ENCODE measurements around the gene KMT5B. TPM values are rescaled to one million over a fixed set of nuclear protein-coding genes. Genes with fewer than 3 reads are reported as not detected.

The KMT5B gene
- total RNA-seq, 2 donors from 2014 or later, result 34.3 to 39.0 TPM

DNA sequence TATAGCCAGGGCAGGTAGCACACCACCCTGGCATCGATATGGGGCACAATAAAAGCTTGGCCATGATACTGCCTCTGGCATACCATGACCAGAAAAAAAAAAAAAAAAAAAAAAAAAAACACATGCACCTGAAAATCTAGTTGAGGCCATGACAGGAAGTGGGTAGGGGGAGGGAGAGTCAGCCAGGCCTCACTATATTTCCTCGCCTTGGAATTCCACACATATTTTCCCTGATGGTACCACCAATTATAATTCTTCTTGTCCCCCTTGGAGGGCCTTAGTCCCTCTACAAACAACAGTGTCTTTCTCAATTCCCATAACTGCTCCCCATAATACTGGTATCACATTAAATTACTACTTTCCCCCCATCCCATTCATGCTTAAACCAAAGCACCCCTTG, 79.3 kb downstream of the KMT5B start:
- intact Hi-C loops (cut with DNase I), result loop anchor here in 1 of 2 donors (5.0 kb wide), 1 partner anchor 554 kb away; no protein-coding TSS in a partner anchor
- DNase-seq (ENCODE audit: low spot score), result no peak

DNA sequence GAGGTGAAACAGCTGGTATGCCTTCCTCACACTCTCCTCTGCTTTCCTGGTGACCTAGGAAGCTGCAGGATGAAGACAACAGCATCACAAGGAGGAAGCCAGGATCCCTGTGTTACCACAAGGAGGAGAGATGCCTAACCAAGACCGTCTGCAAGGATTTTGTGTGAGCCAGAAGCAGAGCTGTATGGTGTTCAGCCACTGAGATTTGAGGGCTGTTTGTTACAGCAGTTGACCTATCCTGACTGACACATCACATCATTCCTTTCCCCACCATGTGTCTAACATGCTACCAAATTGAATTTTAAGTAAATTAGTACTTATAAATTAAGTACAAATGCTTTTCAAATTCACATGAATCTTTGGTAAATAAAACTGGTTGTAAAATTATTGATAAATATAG, 83.0 kb downstream of the KMT5B start:
- intact Hi-C loops (cut with DNase I), result loop anchor here in 1 of 2 donors (5.0 kb wide), 1 partner anchor 557 kb away; no protein-coding TSS in a partner anchor
- no peak for DNase-seq (ENCODE audit: low spot score)

DNA sequence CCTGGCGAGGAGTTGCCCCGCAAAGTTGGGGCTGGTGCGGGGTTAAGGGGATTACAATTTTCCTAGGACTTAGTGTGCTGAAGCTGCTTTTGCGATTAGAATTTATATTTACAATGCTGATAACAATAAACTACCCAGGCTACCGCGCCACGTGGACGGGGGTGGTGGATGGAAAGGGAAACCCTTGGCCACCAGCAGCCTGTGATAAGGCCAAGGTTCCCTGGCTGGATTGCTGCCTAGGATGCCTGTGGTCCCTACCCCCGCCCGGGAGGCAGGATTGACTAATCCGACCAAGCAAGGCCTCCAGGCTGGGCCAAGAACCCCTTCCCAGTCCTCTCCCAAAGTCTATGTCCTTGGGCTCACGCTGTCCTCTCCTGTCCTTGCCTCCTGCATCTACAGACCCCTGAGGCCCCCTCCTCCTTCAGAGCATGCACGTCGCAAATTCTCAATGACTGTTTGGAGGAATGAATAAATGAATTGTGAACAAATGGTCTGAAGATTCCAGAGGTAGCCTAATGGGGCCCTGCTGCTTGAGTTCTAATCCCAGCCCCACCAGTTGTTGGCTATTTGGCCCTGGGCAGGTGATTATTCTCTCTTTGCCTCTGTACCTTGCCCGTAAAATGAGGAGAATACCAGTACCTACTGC, 84.3 kb downstream of the KMT5B start:
- intact Hi-C loops (cut with DNase I), result no loop called here
- no peak for DNase-seq (ENCODE audit: low spot score)

DNA sequence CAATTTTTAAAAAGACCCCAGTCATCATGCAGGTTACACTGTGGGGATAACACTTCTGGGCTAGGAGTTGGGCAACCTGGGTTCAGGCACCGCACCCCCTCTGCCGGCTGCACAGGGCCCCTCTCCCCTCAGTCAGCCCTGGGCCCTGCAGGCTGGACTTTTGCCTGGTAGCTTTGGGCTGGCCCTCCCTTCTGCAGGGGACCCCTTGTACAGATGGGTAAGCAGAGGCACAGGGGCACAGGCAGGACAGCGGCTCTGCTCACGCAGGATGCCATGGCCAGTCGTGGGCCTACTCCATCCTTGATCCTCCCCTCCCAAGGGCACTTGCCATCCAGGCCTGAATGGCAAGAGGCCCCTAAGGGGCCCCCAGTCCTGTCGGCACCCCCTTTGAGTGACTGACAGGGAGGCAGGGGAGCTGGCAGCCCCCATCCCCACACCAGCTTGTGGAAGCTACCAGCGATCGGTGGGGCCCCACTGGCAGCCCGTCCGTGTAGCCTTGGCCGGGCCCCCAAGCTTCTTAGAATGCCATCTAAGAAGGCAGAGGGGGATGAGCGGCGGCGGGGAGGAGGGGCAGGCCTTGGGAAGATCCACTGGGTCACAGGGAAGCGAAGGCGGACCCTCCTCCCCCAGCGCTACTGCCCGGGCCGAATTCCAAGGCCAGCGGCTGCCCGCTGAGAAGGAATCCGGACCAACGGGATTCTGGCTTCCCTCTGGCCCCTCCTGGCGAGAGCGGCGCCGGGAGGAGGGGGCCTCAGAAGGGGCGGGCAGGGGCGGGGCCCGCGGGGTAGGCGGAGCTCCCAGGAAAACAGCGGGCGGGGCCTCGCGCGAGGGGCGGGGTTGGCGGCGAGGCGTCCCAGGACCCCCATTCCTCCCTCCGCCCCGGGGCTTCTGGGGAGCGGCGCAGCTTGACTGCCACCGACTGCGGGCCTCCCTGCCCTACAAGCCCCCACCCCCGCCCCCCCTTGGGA, 85.1 kb downstream of the KMT5B start:
- DNase-seq (ENCODE audit: low spot score), result no peak
- intact Hi-C loops (cut with DNase I), result no loop called here

DNA sequence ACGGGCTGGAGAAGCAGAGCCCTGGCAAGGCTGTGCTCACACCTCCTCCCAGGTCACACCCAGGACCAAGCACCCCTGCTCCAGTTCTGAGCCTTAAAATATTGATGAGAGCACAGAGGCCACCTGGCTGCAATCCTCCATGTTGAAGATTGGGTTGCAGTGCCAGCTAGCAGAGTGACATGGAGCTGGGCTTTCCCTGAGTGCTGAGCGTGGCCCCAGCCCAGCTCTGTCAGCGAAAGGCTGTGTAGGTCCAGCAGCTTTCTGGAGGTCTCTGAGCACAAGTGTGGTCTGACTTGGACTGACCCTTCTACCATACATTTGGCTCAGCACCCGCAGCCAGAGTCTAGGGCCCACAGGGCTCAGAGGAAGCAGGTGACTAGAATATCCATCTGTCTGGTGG, 87.9 kb downstream of the KMT5B start:
- DNase-seq (ENCODE audit: low spot score), result peak; percentile 32
- intact Hi-C loops (cut with DNase I), result no loop called here

DNA sequence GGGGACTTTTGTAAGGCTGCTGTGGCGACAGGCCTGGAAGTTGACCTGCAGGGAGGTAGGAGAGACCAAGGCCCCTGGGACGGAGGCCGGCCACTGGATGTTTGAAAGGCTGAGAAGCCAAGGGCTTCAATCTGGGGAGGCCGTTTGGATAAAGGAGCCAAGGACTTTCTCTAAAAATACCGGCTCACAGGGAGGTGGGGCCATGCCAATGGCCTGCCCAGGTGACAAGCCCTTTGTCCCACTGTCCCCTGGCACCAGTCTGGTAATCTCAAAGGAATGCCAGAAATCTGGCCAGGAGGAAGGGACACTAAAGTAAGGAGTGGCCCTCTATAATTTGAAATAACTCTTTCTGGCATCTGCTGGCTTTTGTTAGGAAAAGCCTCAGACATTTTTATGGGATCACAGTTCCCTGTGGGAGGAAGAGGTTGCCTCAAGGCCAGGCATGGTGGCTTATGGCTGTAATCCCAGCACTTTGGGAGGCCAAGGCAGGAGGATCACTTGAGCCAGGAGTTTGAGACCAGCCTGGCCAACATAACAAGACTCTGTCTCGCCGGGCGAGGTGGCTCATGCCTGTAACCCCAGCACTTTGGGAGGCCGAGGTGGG, 90.1 kb downstream of the KMT5B start:
- intact Hi-C loops (cut with DNase I), result no loop called here
- peak; percentile 76 for DNase-seq (ENCODE audit: low spot score)

DNA sequence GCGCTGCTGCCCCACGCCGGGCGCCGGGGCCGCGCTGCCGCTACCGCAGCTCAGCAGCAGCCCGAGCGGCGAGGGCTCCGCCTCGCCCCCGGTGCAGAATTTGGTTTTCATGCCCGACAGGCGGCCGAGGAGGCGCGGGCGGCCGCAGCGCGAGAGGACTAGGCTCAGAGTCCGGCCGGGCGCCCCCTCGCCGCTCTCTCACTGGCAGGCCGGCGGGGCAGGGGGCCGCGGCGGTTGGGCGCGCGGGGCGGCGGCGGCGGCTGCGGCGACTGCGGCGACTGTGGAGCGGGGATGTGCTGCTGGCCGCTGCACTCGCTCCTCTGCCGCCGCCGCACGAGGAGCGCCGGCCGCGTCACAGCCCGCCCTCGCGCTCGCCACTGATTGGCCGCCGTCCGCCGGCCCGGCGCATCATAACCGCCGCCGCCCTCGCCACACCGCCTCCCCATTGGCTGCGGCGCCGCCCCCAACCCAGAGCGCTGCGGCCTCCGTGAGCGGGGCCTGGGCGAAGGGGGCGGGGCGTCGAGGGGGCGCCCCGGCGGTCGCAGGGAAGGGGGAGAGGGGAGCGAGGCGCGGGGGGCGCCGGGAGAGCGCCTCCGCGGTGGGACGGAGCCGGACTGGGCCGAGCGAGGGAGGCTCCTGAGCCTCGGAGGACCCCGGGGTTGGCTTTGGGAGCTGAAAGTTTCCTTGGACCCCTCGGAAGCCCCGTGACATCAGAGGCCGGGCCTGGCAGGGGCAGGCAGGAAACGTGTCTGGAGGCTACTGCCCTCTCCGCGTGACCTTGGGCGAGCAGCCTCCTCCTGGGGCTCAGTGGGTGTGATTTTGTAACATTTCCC, 91.8 kb downstream of the KMT5B start, which contains the start of gene CHKA:
CHKA (minus strand) TSS at position 322 of the 833 bp plus-strand sequence; CDS start at position 111, 211 bp downstream.
- DNase-seq (ENCODE audit: low spot score), result peak; percentile 97
- intact Hi-C loops (cut with DNase I), result no loop called here

DNA sequence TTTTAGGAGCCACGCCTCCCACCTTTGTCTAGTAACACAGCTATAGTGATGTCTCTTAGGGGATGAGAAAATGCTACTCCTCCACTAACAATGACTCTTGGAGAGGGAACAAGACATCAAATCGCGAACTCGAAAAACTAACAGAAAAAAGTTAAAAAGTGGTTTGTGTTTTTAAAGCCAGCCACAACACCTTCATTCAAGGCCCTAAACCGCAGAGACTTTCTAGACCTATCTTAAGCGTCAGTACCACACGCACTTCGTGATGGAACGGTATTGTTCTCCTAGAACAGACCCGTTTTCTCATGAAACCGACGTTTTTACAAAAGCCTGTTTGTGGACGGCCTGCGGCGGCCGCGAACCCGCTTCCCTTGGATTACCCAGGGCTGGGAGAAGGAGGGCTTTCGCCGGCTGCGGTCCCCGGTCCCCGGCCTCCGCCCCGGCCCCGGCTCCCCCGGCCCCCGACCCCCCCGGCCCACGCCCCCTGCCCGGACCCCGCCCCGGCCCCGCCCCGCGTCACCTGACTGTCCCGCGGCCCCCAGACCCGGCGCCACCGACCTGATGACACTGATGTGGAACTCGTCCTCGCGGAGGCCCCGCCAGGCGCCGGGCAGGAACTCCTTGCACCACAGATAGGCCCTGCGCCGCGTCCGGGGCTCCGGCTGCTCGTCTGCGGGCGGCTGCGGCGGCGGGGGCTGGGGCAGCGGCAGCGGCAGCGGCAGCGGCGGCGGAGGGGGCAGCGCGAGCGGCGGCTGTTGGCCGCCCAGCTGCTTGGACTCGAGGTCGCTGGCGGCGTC, 92.6 kb downstream of the KMT5B start:
- peak; percentile 91 for DNase-seq (ENCODE audit: low spot score)

DNA sequence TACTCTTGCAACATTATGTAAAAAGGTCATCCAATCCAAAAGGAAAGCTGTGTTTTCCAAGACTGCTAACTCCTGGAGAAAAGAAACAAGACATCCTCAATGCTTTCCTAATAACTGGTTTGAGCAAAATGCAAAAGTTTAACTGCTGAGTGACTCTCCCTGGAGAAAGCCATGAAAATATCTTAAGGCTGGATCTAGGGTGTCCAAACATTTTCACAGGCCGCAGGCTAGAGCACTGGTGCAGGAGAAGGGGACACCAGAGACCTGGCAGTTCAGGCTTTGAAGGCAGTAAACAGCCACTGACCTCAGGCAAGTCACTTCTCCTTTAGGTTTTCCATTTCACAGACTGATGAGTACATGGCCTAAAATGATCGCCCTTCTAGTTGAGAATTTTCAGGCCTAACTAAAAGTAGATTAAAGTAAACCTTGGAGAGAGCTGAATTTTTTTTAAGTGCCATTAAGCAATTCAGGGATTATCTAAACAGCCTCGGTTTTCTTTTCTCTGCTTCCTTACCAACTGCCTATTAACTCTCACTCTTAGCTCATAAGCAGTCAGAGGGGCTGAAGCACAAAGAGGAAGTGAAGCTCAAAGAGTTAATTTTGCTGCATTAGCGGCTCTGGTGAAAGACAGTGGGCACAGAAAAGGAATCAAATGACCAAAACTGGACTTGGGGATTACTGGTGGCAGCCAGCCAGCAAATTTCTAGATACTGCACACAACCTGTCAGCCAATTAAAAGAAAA, 94.2 kb downstream of the KMT5B start:
- peak; percentile 10 for DNase-seq (ENCODE audit: low spot score)
- intact Hi-C loops (cut with DNase I), result no loop called here

More for the DNA sequence above, 92.6 kb downstream of the KMT5B start:
- intact Hi-C loops (cut with DNase I), result no loop called here

DNA sequence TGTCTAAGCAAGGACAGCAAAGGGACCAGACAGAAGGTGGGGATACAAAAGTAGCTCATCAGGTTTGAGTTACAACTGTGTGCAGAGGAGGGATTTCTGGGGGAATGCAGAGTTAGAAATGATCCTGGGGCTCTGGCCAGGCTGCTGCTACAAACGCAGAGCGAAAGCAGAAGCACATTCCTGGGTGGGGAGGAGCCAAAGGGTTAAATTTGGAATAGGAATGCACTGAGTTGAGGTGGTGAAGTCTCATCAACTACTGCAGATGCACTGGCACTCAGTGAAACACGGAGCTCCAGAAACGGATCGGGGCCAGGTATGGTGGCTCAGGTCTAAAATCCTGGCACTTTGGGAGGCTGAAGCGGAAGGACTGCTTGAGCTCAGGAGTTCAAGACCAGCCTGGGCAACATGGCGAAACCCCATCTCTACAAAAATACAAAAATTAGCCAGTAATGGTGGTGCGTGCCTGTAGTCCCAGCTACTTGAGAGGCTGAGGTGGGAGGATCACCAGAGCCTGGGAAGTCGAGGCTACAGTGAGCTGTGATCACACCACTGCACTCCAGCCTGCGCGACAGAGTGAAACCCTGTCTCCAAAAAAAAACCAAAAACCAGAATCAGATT, 95.1 kb downstream of the KMT5B start:
- intact Hi-C loops (cut with DNase I), result no loop called here
- peak; percentile 29 for DNase-seq (ENCODE audit: low spot score)

DNA sequence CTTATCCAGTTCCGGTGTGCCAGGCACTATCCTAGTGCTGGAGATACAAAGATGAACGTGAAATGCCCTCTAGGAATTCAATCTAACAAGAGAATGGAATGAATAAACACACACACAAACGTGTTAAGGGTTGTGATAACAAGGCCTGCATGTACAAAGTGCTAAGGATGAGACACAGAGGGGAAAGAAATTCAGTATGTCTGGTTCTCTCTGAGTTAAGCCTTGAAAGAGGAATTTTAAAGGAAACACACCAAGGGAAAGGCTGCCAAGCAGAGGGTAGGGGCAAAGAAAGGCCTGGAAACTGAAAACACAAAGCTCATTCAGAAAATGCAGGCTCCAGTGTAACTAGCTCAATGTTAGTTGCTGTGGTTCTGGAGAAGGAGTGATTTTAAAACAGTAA, 96.1 kb downstream of the KMT5B start:
- no peak for DNase-seq (ENCODE audit: low spot score)
- intact Hi-C loops (cut with DNase I), result no loop called here

DNA sequence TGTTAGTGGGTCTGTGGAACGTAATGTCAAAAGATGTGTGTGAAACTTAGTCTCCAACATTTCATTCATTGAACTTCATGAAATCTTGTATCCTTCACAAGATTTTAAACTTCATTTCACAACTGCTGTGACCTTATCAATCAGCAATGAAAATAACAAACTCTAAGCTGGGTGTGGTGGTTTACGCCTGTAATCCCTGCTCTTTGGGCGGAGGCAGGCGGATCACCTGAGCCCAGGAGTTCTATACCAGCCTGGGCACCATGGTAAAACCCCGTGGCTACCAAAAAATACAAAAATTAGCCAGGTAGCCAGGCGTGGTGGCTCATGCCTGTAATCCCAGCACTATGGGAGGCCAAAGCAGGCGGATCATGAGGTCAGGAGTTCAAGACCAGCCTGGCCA, 97.0 kb downstream of the KMT5B start:
- peak; percentile 3 for DNase-seq (ENCODE audit: low spot score)
- intact Hi-C loops (cut with DNase I), result no loop called here

DNA sequence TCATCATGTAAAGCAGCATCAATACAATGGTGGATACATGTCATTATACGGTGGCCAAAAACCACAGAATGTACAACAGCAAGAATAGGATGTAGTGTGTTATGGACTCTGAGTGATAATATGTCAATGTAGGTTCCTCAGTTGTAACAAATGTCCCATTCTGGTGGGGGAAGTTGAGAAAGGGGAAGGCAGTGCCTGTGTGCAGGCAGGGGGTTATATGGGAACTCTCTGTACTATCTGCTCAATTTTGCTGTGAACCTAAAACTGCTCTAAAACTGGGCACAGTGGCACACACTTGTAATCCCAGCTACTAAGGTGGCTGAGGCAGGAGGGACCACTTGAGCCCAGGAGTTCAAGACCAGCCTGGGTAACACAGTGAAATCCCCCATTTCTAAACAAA, 97.8 kb downstream of the KMT5B start:
- peak; percentile 35 for DNase-seq (ENCODE audit: low spot score)

DNA sequence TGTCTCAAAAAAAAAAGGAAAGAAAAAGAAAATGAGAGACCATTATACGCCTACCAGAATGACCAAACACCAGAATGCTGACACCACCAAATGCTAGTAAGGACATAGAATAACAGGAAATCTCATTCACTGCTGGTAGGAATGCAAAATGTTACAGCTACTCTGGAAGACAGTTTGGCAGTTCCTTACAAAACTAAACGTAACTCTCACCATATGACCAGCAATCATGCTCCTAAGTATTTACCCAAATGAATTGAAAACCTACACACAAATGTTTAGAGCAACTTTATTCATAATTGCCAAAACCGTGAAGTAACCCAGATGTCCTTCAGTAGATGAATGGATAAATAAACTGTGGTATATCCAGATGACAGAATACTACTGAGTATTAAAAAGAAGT, 99.1 kb downstream of the KMT5B start:
- DNase-seq (ENCODE audit: low spot score), result no peak
- intact Hi-C loops (cut with DNase I), result no loop called here

More for the DNA sequence above, 97.8 kb downstream of the KMT5B start:
- intact Hi-C loops (cut with DNase I), result no loop called here

DNA sequence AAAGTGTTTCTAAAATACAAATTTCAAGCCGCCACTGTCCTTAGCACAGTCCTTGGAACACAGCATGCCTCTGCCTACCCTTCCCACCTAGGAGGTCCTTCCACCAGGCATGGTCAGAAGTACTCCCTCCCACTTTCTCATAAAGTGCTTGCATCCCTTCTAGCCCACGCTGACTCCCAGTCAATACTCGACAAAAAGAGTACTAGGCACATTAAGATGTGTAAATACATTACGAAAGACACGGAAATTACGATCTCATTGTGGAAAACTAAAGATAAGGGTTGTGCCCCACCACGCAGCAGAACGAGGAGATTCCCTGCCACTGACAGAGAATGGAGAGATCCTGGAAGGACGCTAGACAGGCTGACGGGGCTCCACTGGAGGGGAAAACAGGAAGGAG, 105.4 kb downstream of the KMT5B start:
- intact Hi-C loops (cut with DNase I), result no loop called here
- peak; percentile 24 for DNase-seq (ENCODE audit: low spot score)

DNA sequence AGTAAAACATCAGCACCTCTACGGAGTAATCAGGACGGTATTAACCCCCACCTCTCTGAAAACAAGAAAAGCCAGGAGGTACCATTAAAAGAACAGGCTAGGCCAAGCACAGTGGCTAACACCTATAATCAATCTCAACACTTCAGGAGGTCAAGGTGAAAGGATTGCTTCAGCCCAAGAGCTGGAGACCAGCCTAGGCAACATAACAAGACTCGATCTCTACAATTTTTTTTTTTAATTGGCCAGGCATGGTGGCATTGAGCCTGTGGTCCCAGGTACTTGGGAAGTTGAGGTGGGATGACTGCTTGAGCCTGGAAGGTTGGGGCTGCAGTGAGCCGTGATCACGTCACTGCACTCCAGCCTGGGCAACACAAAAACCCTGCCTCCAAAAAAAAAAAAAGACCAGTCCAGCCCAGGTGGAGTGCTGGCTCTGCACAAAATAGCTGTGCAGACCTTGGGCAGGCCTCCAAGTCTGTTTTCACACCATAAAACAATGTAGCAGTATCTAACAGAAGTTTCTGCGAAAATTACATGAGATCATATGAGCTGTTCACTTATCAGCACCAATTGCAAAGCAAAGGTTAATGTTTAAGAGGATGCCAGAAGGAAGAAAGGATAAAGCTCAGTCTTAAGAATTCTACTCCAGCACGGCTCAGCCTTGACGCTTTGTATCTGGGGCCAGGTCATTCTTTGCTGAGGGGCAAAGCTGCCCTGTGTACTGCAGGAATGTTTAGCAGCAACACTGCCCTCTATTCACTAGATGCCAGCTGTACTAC, 106.7 kb downstream of the KMT5B start:
- intact Hi-C loops (cut with DNase I), result no loop called here
- DNase-seq (ENCODE audit: low spot score), result no peak
